Measurements from ENCODE around the gene PRR5.

PRR5 gene

GRCh38 chr22:44755417-44755816, 53.4 kb downstream of the PRR5 start:
- Histone ChIP-seq H3K27me3 (ENCODE audit: control insufficient read depth, insufficient read depth, low read length) (peaks cover 40% of the 10 kb centered on the region), H3K4me2 (ENCODE audit: low read length) (no peak overlapping the region), H3K9ac (ENCODE audit: low read depth, low read length) (no peak overlapping the region), H3K9me3 (replicated peaks; ENCODE audit: low read length) (no peaks in the 10 kb centered on the region), H3K36me3 (ENCODE audit: insufficient read depth, low read length) (no peaks in the 10 kb centered on the region), H3K4me1 (ENCODE audit: control insufficient read depth, insufficient read depth, low read length) (no peaks in the 10 kb centered on the region), H3K4me3 (ENCODE audit: low read length) (no peak overlapping the region)

GRCh38 chr22:44755956-44756361, 54.0 kb downstream of the PRR5 start:
- no peaks in the 10 kb centered on the region for H3K4me1 ChIP-seq (ENCODE audit: control insufficient read depth, insufficient read depth, low read length)
- no peak overlapping the region for H3K4me3 ChIP-seq (ENCODE audit: low read length)
- no peak overlapping the region for H3K4me2 ChIP-seq (ENCODE audit: low read length)
- H3K36me3 ChIP-seq (ENCODE audit: insufficient read depth, low read length): no peaks in the 10 kb centered on the region
- H3K9me3 ChIP-seq (replicated peaks; ENCODE audit: low read length): no peaks in the 10 kb centered on the region
- H3K27me3 ChIP-seq (ENCODE audit: control insufficient read depth, insufficient read depth, low read length): peaks cover 37% of the 10 kb centered on the region
- H3K9ac ChIP-seq (ENCODE audit: low read depth, low read length): no peak overlapping the region

GRCh38 chr22:44758344-44758973, 56.5 kb downstream of the PRR5 start:
- Histone ChIP-seq H3K36me3 (ENCODE audit: insufficient read depth, low read length) (no peaks in the 10 kb centered on the region), H3K4me1 (ENCODE audit: control insufficient read depth, insufficient read depth, low read length) (no peaks in the 10 kb centered on the region), H3K9me3 (replicated peaks; ENCODE audit: low read length) (no peaks in the 10 kb centered on the region), H3K4me2 (ENCODE audit: low read length) (no peak overlapping the region), H3K9ac (ENCODE audit: low read depth, low read length) (no peak overlapping the region), H3K27me3 (ENCODE audit: control insufficient read depth, insufficient read depth, low read length) (peaks cover 26% of the 10 kb centered on the region), H3K4me3 (ENCODE audit: low read length) (no peak overlapping the region)

GRCh38 chr22:44759001-44759400, 57.0 kb downstream of the PRR5 start:
- H3K36me3 ChIP-seq (ENCODE audit: insufficient read depth, low read length): no peaks in the 10 kb centered on the region
- no peaks in the 10 kb centered on the region for H3K4me1 ChIP-seq (ENCODE audit: control insufficient read depth, insufficient read depth, low read length)
- peaks cover 21% of the 10 kb centered on the region for H3K27me3 ChIP-seq (ENCODE audit: control insufficient read depth, insufficient read depth, low read length)
- no peaks in the 10 kb centered on the region for H3K9me3 ChIP-seq (replicated peaks; ENCODE audit: low read length)
- H3K9ac ChIP-seq (ENCODE audit: low read depth, low read length): no peak overlapping the region
- H3K4me2 ChIP-seq (ENCODE audit: low read length): no peak overlapping the region
- no peak overlapping the region for H3K4me3 ChIP-seq (ENCODE audit: low read length)

GRCh38 chr22:44759430-44760310, 57.7 kb downstream of the PRR5 start:
- no peaks in the 10 kb centered on the region for H3K36me3 ChIP-seq (ENCODE audit: insufficient read depth, low read length)
- no peak overlapping the region for H3K4me3 ChIP-seq (ENCODE audit: low read length)
- H3K4me2 ChIP-seq (ENCODE audit: low read length): no peak overlapping the region
- peaks cover 19% of the 10 kb centered on the region for H3K27me3 ChIP-seq (ENCODE audit: control insufficient read depth, insufficient read depth, low read length)
- no peak overlapping the region for H3K9ac ChIP-seq (ENCODE audit: low read depth, low read length)
- no peaks in the 10 kb centered on the region for H3K9me3 ChIP-seq (replicated peaks; ENCODE audit: low read length)
- no peaks in the 10 kb centered on the region for H3K4me1 ChIP-seq (ENCODE audit: control insufficient read depth, insufficient read depth, low read length)

- Histone ChIP-seq H3K9me3 (replicated peaks; ENCODE audit: low read length) (no peaks in the 10 kb centered on the region), H3K36me3 (ENCODE audit: insufficient read depth, low read length) (no peaks in the 10 kb centered on the region), H3K27me3 (ENCODE audit: control insufficient read depth, insufficient read depth, low read length) (peaks cover 19% of the 10 kb centered on the region), H3K4me1 (ENCODE audit: control insufficient read depth, insufficient read depth, low read length) (no peaks in the 10 kb centered on the region), H3K9ac (ENCODE audit: low read depth, low read length) (no peak overlapping the region), H3K4me2 (ENCODE audit: low read length) (no peak overlapping the region), H3K4me3 (ENCODE audit: low read length) (no peak overlapping the region)
Observed at GRCh38 chr22:44760476-44760875, 58.5 kb downstream of the PRR5 start.

GRCh38 chr22:44761025-44761424, 59.0 kb downstream of the PRR5 start:
- Histone ChIP-seq H3K36me3 (ENCODE audit: insufficient read depth, low read length) (no peaks in the 10 kb centered on the region), H3K27me3 (ENCODE audit: control insufficient read depth, insufficient read depth, low read length) (peaks cover 19% of the 10 kb centered on the region), H3K4me2 (ENCODE audit: low read length) (no peak overlapping the region), H3K4me3 (ENCODE audit: low read length) (no peak overlapping the region), H3K9me3 (replicated peaks; ENCODE audit: low read length) (no peaks in the 10 kb centered on the region), H3K4me1 (ENCODE audit: control insufficient read depth, insufficient read depth, low read length) (no peaks in the 10 kb centered on the region), H3K9ac (ENCODE audit: low read depth, low read length) (no peak overlapping the region)

- Histone ChIP-seq H3K4me3 (ENCODE audit: low read length) (no peak overlapping the region), H3K9me3 (replicated peaks; ENCODE audit: low read length) (no peaks in the 10 kb centered on the region), H3K27me3 (ENCODE audit: control insufficient read depth, insufficient read depth, low read length) (peaks cover 20% of the 10 kb centered on the region), H3K9ac (ENCODE audit: low read depth, low read length) (no peak overlapping the region), H3K4me1 (ENCODE audit: control insufficient read depth, insufficient read depth, low read length) (no peaks in the 10 kb centered on the region), H3K36me3 (ENCODE audit: insufficient read depth, low read length) (no peaks in the 10 kb centered on the region), H3K4me2 (ENCODE audit: low read length) (no peak overlapping the region)
Observed at GRCh38 chr22:44764373-44764772, 62.4 kb downstream of the PRR5 start.

GRCh38 chr22:44764974-44765373, 63.0 kb downstream of the PRR5 start:
- no peak overlapping the region for H3K4me2 ChIP-seq (ENCODE audit: low read length)
- no peak overlapping the region for H3K9ac ChIP-seq (ENCODE audit: low read depth, low read length)
- no peak overlapping the region for H3K4me3 ChIP-seq (ENCODE audit: low read length)
- no peaks in the 10 kb centered on the region for H3K36me3 ChIP-seq (ENCODE audit: insufficient read depth, low read length)
- H3K9me3 ChIP-seq (replicated peaks; ENCODE audit: low read length): no peaks in the 10 kb centered on the region
- peaks cover 20% of the 10 kb centered on the region for H3K27me3 ChIP-seq (ENCODE audit: control insufficient read depth, insufficient read depth, low read length)
- H3K4me1 ChIP-seq (ENCODE audit: control insufficient read depth, insufficient read depth, low read length): no peaks in the 10 kb centered on the region

GRCh38 chr22:44765571-44766285, 63.7 kb downstream of the PRR5 start:
- no peak overlapping the region for H3K4me2 ChIP-seq (ENCODE audit: low read length)
- no peak overlapping the region for H3K9ac ChIP-seq (ENCODE audit: low read depth, low read length)
- H3K36me3 ChIP-seq (ENCODE audit: insufficient read depth, low read length): no peaks in the 10 kb centered on the region
- peaks cover 20% of the 10 kb centered on the region for H3K27me3 ChIP-seq (ENCODE audit: control insufficient read depth, insufficient read depth, low read length)
- no peaks in the 10 kb centered on the region for H3K9me3 ChIP-seq (replicated peaks; ENCODE audit: low read length)
- no peaks in the 10 kb centered on the region for H3K4me1 ChIP-seq (ENCODE audit: control insufficient read depth, insufficient read depth, low read length)
- H3K4me3 ChIP-seq (ENCODE audit: low read length): no peak overlapping the region

GRCh38 chr22:44773082-44773481, 71.1 kb downstream of the PRR5 start:
- Histone ChIP-seq H3K27me3 (ENCODE audit: control insufficient read depth, insufficient read depth, low read length) (no peaks in the 10 kb centered on the region), H3K36me3 (ENCODE audit: insufficient read depth, low read length) (no peaks in the 10 kb centered on the region), H3K9me3 (replicated peaks; ENCODE audit: low read length) (no peaks in the 10 kb centered on the region), H3K4me3 (ENCODE audit: low read length) (no peak overlapping the region), H3K9ac (ENCODE audit: low read depth, low read length) (no peak overlapping the region), H3K4me2 (ENCODE audit: low read length) (no peak overlapping the region), H3K4me1 (ENCODE audit: control insufficient read depth, insufficient read depth, low read length) (no peaks in the 10 kb centered on the region)

All from skeletal muscle satellite cell (primary cell).